OCI-LY1 (cell line): ENCODE results near the gene FCRL1.

ENCODE experiments used
- H2AFZ ChIP-seq: fragments of 200-600 bp; sonication (generic), shearing (Covaris generic); 2 replicates; pipeline ENCODE4 v1.6.0; 2014; ENCODE audit warnings: antibody characterized with exemption, mild to moderate bottlenecking, low read length
- H3F3A ChIP-seq: fragments of 200-600 bp; sonication (generic), shearing (Covaris generic); 2 replicates; pipeline ENCODE4 v1.6.0; 2014; ENCODE audit warnings: mild to moderate bottlenecking, antibody characterized with exemption, low read length, moderate library complexity; ENCODE audit not compliant: insufficient read depth
- H3K27ac ChIP-seq: fragments of 200-600 bp; sonication (generic); 2 replicates; pipeline ENCODE4 v1.5.1; 2014; ENCODE audit warnings: low read length, mixed run types, mild to moderate bottlenecking, low read depth; ENCODE audit not compliant: poor library complexity, severe bottlenecking
- H3K27me3 ChIP-seq: fragments of 200-600 bp; sonication (generic); 2 replicates; pipeline ENCODE4 v1.6.0; 2014; ENCODE audit warnings: antibody characterized with exemption, mild to moderate bottlenecking, low read length, moderate library complexity; ENCODE audit not compliant: insufficient read depth
- H3K36me3 ChIP-seq: fragments of 200-600 bp; sonication (generic); 2 replicates; pipeline ENCODE4 v1.6.1; 2014; ENCODE audit warnings: mild to moderate bottlenecking, antibody characterized with exemption, low read length, moderate library complexity, mixed read lengths; ENCODE audit not compliant: insufficient read depth
- H3K4me1 ChIP-seq: fragments of 200-600 bp; sonication (generic); 2 replicates; pipeline ENCODE4 v1.5.1; 2014; ENCODE audit warnings: mild to moderate bottlenecking, low read length, moderate library complexity; ENCODE audit not compliant: insufficient read depth, severe bottlenecking
- H3K4me2 ChIP-seq: fragments of 200-600 bp; sonication (generic), shearing (Covaris generic); 2 replicates; pipeline ENCODE4 v1.6.1; 2014; ENCODE audit warnings: low read length
- H3K4me3 ChIP-seq: fragments of 200-600 bp; sonication (generic); 2 replicates; pipeline ENCODE4 v1.5.1; 2014; ENCODE audit warnings: low read length, low read depth, mild to moderate bottlenecking, mixed read lengths; ENCODE audit not compliant: poor library complexity, severe bottlenecking
- H3K79me2 ChIP-seq: fragments of 200-600 bp; shearing (Covaris generic); 2 replicates; pipeline ENCODE4 v1.6.1; 2016; ENCODE audit warnings: mixed run types, low read length, mixed read lengths; ENCODE audit not compliant: insufficient read depth
- H3K9ac ChIP-seq: fragments of 200-600 bp; sonication (generic), shearing (Covaris generic); 2 replicates; pipeline ENCODE4 v1.6.1; 2014; ENCODE audit warnings: mild to moderate bottlenecking, low read length, mixed read lengths
- H3K9me2 ChIP-seq: fragments of 200-600 bp; sonication (generic), shearing (Covaris generic); 2 replicates; pipeline ENCODE4 v1.6.1; 2014; ENCODE audit warnings: low read depth, mild to moderate bottlenecking, low read length, mixed read lengths
- H3K9me3 ChIP-seq: fragments of 200-600 bp; shearing (Covaris generic); 2 replicates; pipeline ENCODE4 v1.6.1; 2014; ENCODE audit warnings: low read length, mixed read lengths
- H4K20me1 ChIP-seq: fragments of 200-600 bp; sonication (generic), shearing (Covaris generic); 2 replicates; pipeline ENCODE4 v1.6.0; 2016; ENCODE audit warnings: mild to moderate bottlenecking, low read length; ENCODE audit not compliant: insufficient read depth
- CTCF ChIP-seq: fragments of 200-600 bp; sonication (generic), shearing (Covaris generic); IDR thresholded peaks from 2 replicates; pipeline ENCODE4 v1.5.1; 2017; ENCODE audit warnings: mild to moderate bottlenecking, antibody characterized with exemption, low read length, moderate library complexity, mixed read lengths
- EZH2 ChIP-seq: fragments of 200-600 bp; sonication (generic), shearing (Covaris generic); IDR thresholded peaks from 2 replicates; pipeline ENCODE4 v1.8.0; 2017; ENCODE audit warnings: borderline replicate concordance, mixed run types, mild to moderate bottlenecking, antibody characterized with exemption, low read length, moderate library complexity, mixed read lengths

The FCRL1 gene

DNA sequence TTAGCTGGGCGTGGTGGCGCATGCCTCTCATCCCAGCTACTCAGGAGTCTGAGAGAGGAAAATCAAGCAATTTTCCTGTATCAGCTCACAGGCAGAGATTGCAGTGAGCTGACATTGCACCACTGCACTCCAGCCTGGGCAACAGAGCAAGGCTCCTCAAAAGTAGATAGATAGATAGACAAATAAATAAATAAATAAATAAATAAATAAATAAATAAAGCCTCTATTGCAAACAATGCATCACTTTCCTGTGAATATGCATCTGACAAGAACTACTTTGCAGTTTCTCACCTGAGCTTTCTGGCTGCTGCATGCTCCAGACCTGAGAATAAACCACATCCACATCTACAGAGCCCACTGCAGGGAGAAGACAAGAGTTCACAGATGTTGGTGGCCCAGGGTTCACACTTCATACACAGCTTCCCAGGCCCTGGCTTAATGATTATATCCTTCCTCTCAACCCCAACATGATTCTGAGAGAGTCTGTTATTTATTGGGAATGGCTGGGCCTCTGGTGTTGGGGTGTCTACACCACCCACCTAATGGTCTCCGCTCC is 71.6 kb downstream of the FCRL1 start:
- Histone ChIP-seq H2AFZ (no peak overlapping the region), H3K27ac (no peak overlapping the region), H3K79me2 (no peaks in the 10 kb centered on the region), H3K27me3 (no peaks in the 10 kb centered on the region), H3K36me3 (peaks cover 32% of the 10 kb centered on the region; the same call in 1 of the 2 replicates), H4K20me1 (no peaks in the 10 kb centered on the region), H3K4me2 (no peak overlapping the region), H3K9me3 (no peaks in the 10 kb centered on the region), H3K9me2 (no peaks in the 10 kb centered on the region), H3F3A (no peaks in the 10 kb centered on the region), H3K4me1 (peaks cover 18% of the 10 kb centered on the region), H3K9ac (no peak overlapping the region), H3K4me3 (no peak overlapping the region)
- TF ChIP-seq EZH2 (no peak), CTCF (no peak)
